Endothelial cell of umbilical vein (primary cell): ENCODE measurements around the gene SRPK1. TPM values are rescaled to one million over a fixed set of nuclear protein-coding genes. Genes with fewer than 3 reads are reported as not detected.

Experiments used
- BruUV-seq: library from RNA; stranded (reverse); fragments of 400-500 nt; replicated peaks from 2 replicates; lab custom pipeline; 2021; lab: Mats Ljungman, UMichigan
- CTCF ChIA-PET: fragments of 300-600, 350-600 bp; sonication (Branson Sonifier 250); formaldehyde crosslinking; loops from one replicate; lab custom pipeline; 2021; ENCODE audit warnings: antibody characterized with exemption, inconsistent platforms; lab: Charles Lee
- POLR2A ChIA-PET: fragments of 300-600, 350-600 bp; sonication (Branson Sonifier 250); formaldehyde crosslinking; loops from one replicate; lab custom pipeline; 2021; ENCODE audit warnings: antibody characterized with exemption, inconsistent platforms; lab: Charles Lee
- DNase-seq: peaks from one replicate; pipeline ENCODE4 v3.0.0-alpha.2; 2011; ENCODE audit warnings: low read depth, low spot score
- FAIRE-seq: peaks from 2 replicates; lab custom pipeline; 2011; peaks lifted over from hg19 to GRCh38; lab: Jason Lieb, UNC
- H2AFZ ChIP-seq: 2 replicates; pipeline ENCODE4 v1.6.0; 2012; ENCODE audit warnings: low read depth, low read length, control low read depth, inconsistent platforms
- H3K27ac ChIP-seq: 2 replicates; pipeline ENCODE4 v1.5.1; 2011; ENCODE audit warnings: low read depth, mild to moderate bottlenecking, control low read depth, low read length, moderate library complexity; ENCODE audit not compliant: insufficient read depth
- H3K27me3 ChIP-seq, 2 experiments: 2 replicates each; pipeline versions ENCODE4 v1.6.0 to v1.6.1; 2011; ENCODE audit warnings: low read length in 2 of 2, mixed read lengths in 1 of 2; ENCODE audit not compliant: control insufficient read depth in 2 of 2, insufficient read depth in 2 of 2
- H3K36me3 ChIP-seq, 2 experiments: 2 replicates in 1 of 2; 3 replicates in 1 of 2; pipeline ENCODE4 v1.5.1; 2011; ENCODE audit warnings: low read length in 2 of 2, mild to moderate bottlenecking in 1 of 2, moderate library complexity in 1 of 2; ENCODE audit not compliant: control insufficient read depth in 2 of 2, insufficient read depth in 2 of 2; ENCODE audit errors: extremely low read depth in 1 of 2
- H3K4me1 ChIP-seq: 3 replicates; pipeline ENCODE4 v1.5.1; 2011; ENCODE audit warnings: mild to moderate bottlenecking, low read length; ENCODE audit not compliant: control insufficient read depth, insufficient read depth; ENCODE audit errors: extremely low read depth
- H3K4me2 ChIP-seq: 2 replicates; pipeline ENCODE4 v1.6.1; 2011; ENCODE audit warnings: low read length, control low read depth, mixed read lengths; ENCODE audit not compliant: insufficient read depth
- H3K4me3 ChIP-seq, 3 experiments: fragments of 200-600 bp in 1 of 3; sonication (generic), shearing (Covaris generic) in 1 of 3; replicated peaks in 1 of 3; 2 replicates each; pipeline ENCODE4 v1.5.1; 2011 to 2016; ENCODE audit warnings: control low read depth in 3 of 3, low read length in 3 of 3, mild to moderate bottlenecking in 2 of 3, inconsistent platforms in 1 of 3, low read depth in 1 of 3, moderate library complexity in 1 of 3; ENCODE audit not compliant: insufficient read depth in 1 of 3
- H3K79me2 ChIP-seq: 2 replicates; pipeline ENCODE4 v1.6.0; 2012; ENCODE audit warnings: low read length, inconsistent platforms; ENCODE audit not compliant: control insufficient read depth, insufficient read depth
- H3K9ac ChIP-seq: replicated peaks from 2 replicates; pipeline ENCODE3; 2011; ENCODE audit warnings: low read length, control low read depth; ENCODE audit not compliant: insufficient read depth; ENCODE audit errors: extremely low read depth
- H3K9me1 ChIP-seq: replicated peaks from 3 replicates; pipeline ENCODE4 v1.6.0; 2011; ENCODE audit warnings: mild to moderate bottlenecking, low read length; ENCODE audit not compliant: control insufficient read depth, insufficient read depth; ENCODE audit errors: extremely low read depth
- H3K9me3 ChIP-seq: replicated peaks from 2 replicates; pipeline ENCODE4 v1.5.1; 2012; ENCODE audit warnings: low read length, inconsistent platforms; ENCODE audit not compliant: control insufficient read depth, insufficient read depth
- H4K20me1 ChIP-seq: replicated peaks from 2 replicates; pipeline ENCODE3; 2011; ENCODE audit warnings: mild to moderate bottlenecking, low read length; ENCODE audit not compliant: control insufficient read depth, insufficient read depth; ENCODE audit errors: extremely low read depth
- CTCF ChIP-seq, 2 donors: IDR thresholded peaks; 1 replicate in 1 of 2; 2 replicates in 1 of 2; pipeline ENCODE4 v1.5.1; 2011; ENCODE audit warnings: low read length in 2 of 2, mild to moderate bottlenecking in 2 of 2, moderate library complexity in 2 of 2, control low read depth in 1 of 2, inconsistent platforms in 1 of 2, low read depth in 1 of 2; ENCODE audit not compliant: insufficient read depth in 1 of 2; ENCODE audit errors: extremely low read depth in 1 of 2
- EZH2 ChIP-seq: IDR thresholded peaks from 2 replicates; pipeline ENCODE4 v1.6.1; 2012; ENCODE audit warnings: borderline replicate concordance, low read depth, mild to moderate bottlenecking, moderate library complexity, low read length, inconsistent platforms; ENCODE audit not compliant: severe bottlenecking
- FOS ChIP-seq: IDR thresholded peaks from 2 replicates; pipeline ENCODE4 v1.6.1; 2011; ENCODE audit warnings: mild to moderate bottlenecking, low read length, moderate library complexity, borderline replicate concordance; ENCODE audit not compliant: insufficient read depth
- GATA2 ChIP-seq: IDR thresholded peaks from 2 replicates; pipeline ENCODE4 v1.7.0; 2011; ENCODE audit warnings: low read depth, mild to moderate bottlenecking, moderate library complexity, mixed read lengths, low read length; ENCODE audit not compliant: insufficient read length, insufficient read depth
- JUN ChIP-seq: IDR thresholded peaks from 2 replicates; pipeline ENCODE4 v1.6.1; 2011; ENCODE audit warnings: borderline replicate concordance, low read depth; ENCODE audit not compliant: insufficient read length, insufficient read depth
- MYC ChIP-seq: IDR thresholded peaks from one replicate; pipeline ENCODE4 v1.6.1; 2011; ENCODE audit warnings: mild to moderate bottlenecking, low read depth, low read length
- POLR2A ChIP-seq: IDR thresholded peaks from 2 replicates; pipeline ENCODE4 v1.6.1; 2012; ENCODE audit warnings: low read depth, mild to moderate bottlenecking, control low read depth, low read length
- POLR2AphosphoS5 ChIP-seq: IDR thresholded peaks from 2 replicates; pipeline ENCODE4 v1.6.1; 2012; ENCODE audit warnings: low read depth, mild to moderate bottlenecking, control low read depth, low read length, moderate library complexity; ENCODE audit not compliant: insufficient read depth
- dilution Hi-C: fragments of 300-500 bp; cut with MboI; formaldehyde crosslinking; loops from one replicate; pipeline ENCODE4 v1.15.0; 2019; ENCODE audit warnings: low sequenced_read_pairs; ENCODE audit not compliant: extremely low pct_ligation_motif_present
- intact Hi-C: fragments of 100-400 bp; cut with micrococcal nuclease; formaldehyde crosslinking; loops from one replicate; pipeline ENCODE4 v1.10.0; 2022
- polyA plus RNA-seq, 4 experiments: library from polyadenylated mRNA; depleted of rRNA in 3 of 4; stranded (reverse) in 3 of 4; unstranded in 1 of 4; fragments of >200 nt; gene quantifications; 2 replicates each; pipeline versions ENCODE4 v1.2.1 to v1.2.3, GENCODE V29; 2011 to 2012; ENCODE audit warnings: missing spikeins in 1 of 4
- total RNA-seq: library from RNA; stranded (reverse); gene quantifications from 2 replicates; pipeline ENCODE4 v1.2.3, GENCODE V29; 2021
- TF ChIP-seq, protein P1 (sequence below): IDR thresholded peaks from 2 replicates; pipeline ENCODE4 v1.6.1; 2011; ENCODE audit not compliant: insufficient read depth, insufficient read length

SRPK1 gene
- total and polyA plus RNA-seq, 2 donors (not counting 3 experiments of a cell fraction or from before 2014, with no cell fraction given), result 18.9 to 72.7 TPM

DNA sequence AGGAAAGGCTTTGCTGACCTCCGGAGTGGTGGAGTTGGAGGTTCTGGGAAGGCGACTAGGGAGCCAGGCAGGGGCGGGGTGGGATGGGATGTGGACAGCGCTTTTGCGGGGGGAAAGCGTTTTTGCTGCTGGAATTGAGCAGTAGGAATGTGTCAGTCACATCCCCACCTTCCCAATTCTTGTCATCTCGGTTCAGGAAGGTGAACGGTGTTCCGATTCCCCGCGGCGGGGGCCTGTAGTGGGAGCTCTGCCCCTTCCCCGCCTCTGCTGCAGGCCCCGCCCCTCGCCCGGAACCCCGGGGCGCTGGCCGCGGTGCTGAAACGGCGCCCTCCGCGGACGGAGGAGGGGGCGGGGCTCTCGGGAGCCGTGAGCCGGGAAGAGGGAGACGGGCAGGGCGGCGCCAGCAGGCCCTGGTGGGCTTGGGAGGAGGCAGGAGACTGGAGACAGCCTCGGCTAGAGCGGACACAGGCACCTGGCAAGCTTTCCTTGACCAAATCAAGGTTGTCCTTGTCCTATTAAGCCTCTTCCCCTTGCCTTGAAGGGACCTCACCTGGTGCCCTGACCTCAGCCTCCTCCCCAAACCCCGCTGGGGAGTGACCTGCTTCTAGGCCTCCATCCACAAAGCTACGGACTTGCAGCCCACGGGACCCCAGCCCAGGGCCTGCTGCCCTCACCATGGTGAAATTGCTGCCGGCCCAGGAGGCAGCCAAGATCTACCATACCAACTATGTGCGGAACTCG is 115.7 kb downstream of the SRPK1 start, which contains the start of gene LHFPL5:
TSS of gene LHFPL5 (plus strand) at position 357 of the 741 bp plus-strand sequence. CDS start at position 676, 319 bp downstream.
- POLR2A ChIA-PET, result no interaction called here
- no peaks in the 10 kb centered on the region for H3K79me2 ChIP-seq
- peak; percentile 49 for FAIRE-seq

More for the DNA sequence above, 115.7 kb downstream of the SRPK1 start, which contains the start of gene LHFPL5:
- Histone ChIP-seq H2AFZ (no peak within 1 kb of the TSS), H3K4me1 (no peaks in the 10 kb centered on the region), H4K20me1 (no peaks in the 10 kb centered on the region), H3K9me3 (no peaks in the 10 kb centered on the region), H3K9ac (no peak within 1 kb of the TSS), H3K27me3 (peaks cover 0 to 3% of the 10 kb centered on the region in 2 experiments), H3K4me3 (peak within 1 kb of the TSS in 1 of 3 experiments; percentile 16), H3K9me1 (no peaks in the 10 kb centered on the region), H3K27ac (no peak within 1 kb of the TSS), H3K36me3 (no peaks in the 10 kb centered on the region), H3K4me2 (peak within 1 kb of the TSS; percentile 68)
- no TSS peak for BruUV-seq
- CTCF ChIA-PET, result interaction anchor here (1.5 kb wide), 1 partner anchor 73 kb away, joined by 3 read pairs; no protein-coding TSS in a partner anchor
- TF ChIP-seq POLR2A (no peak), EZH2 (no peak), JUN (no peak), CTCF (IDR thresholded peaks at IDR 0.05; ENCODE audit: extremely low read depth in 1 of 2, insufficient read depth in 1 of 2, low read depth in 1 of 2, low read length in 2 of 2) (no peak), MYC (no peak), POLR2AphosphoS5 (no peak), GATA2 (no peak), FOS (no peak)
- TF ChIP-seq, protein P1, sequence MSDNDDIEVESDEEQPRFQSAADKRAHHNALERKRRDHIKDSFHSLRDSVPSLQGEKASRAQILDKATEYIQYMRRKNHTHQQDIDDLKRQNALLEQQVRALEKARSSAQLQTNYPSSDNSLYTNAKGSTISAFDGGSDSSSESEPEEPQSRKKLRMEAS, result no peak
- dilution Hi-C loops, result no loop called here
- intact Hi-C loops, result no loop called here
- peak; percentile 35 for DNase-seq
